Mucosa of rectum (tissue), 2 donors: Measurements from ENCODE around the gene PEAR1.
"Not testable (repeated sequence)": the region's sequence is repeated elsewhere in the genome, so short reads cannot be mapped to it uniquely, and the experiment has no call there.

ENCODE experiments used
- H3K27ac ChIP-seq, 2 donors: one replicate each; pipeline ENCODE4 v1.7.0; 2013; ENCODE audit warnings: inconsistent platforms in 2 of 2, low read depth in 2 of 2, low read length in 2 of 2
- H3K27me3 ChIP-seq, 2 donors: one replicate each; pipeline ENCODE4 v1.7.0; 2013; ENCODE audit warnings: low read length in 2 of 2; ENCODE audit not compliant: control insufficient read depth in 2 of 2, insufficient read depth in 2 of 2
- H3K36me3 ChIP-seq, 2 donors: one replicate each; pipeline ENCODE4 v1.7.0; 2013; ENCODE audit warnings: low read length in 2 of 2; ENCODE audit not compliant: control insufficient read depth in 2 of 2, insufficient read depth in 2 of 2
- H3K4me1 ChIP-seq, 2 donors: one replicate each; pipeline ENCODE4 v1.7.0; 2013; ENCODE audit warnings: low read length in 2 of 2, mild to moderate bottlenecking in 1 of 2; ENCODE audit not compliant: control insufficient read depth in 2 of 2, insufficient read depth in 2 of 2
- H3K4me3 ChIP-seq, 2 donors: one replicate each; pipeline ENCODE4 v1.7.0; 2013; ENCODE audit warnings: low read length in 2 of 2
- H3K9ac ChIP-seq, 2 donors: one replicate each; pipeline ENCODE4 v1.7.0; 2013; ENCODE audit warnings: low read length in 2 of 2, low read depth in 1 of 2, mild to moderate bottlenecking in 1 of 2
- H3K9me3 ChIP-seq, 2 donors: one replicate each; pipeline ENCODE4 v1.7.0; 2013; ENCODE audit warnings: low read length in 2 of 2; ENCODE audit not compliant: control insufficient read depth in 2 of 2
- donor health status: healthy.
- donor health status: Normal muscosa, but diverticular disease.

PEAR1 gene

GRCh38 chr1:156920233-156921052, 26.9 kb downstream of the PEAR1 start, which contains the start of gene LRRC71:
Gene LRRC71, plus strand, starts transcription at chr1:156920632. Its CDS starts 172 bp downstream, at chr1:156920804.
- H3K9me3 ChIP-seq = no peaks in the 10 kb centered on the region
- peaks cover 49 to 52% of the 10 kb centered on the region in 2 donors for H3K27me3 ChIP-seq
- H3K4me1 ChIP-seq = peaks cover 0 to 4% of the 10 kb centered on the region in 2 donors
- H3K4me3 ChIP-seq = no peak within 1 kb of the TSS
- no peak within 1 kb of the TSS for H3K27ac ChIP-seq
- no peaks in the 10 kb centered on the region for H3K36me3 ChIP-seq
- no peak within 1 kb of the TSS for H3K9ac ChIP-seq

GRCh38 chr1:156921053-156921529, 27.6 kb downstream of the PEAR1 start:
- no peak overlapping the region for H3K27ac ChIP-seq
- H3K4me1 ChIP-seq = peaks cover 0 to 4% of the 10 kb centered on the region in 2 donors
- no peaks in the 10 kb centered on the region for H3K9me3 ChIP-seq
- peaks cover 53 to 57% of the 10 kb centered on the region in 2 donors for H3K27me3 ChIP-seq
- H3K9ac ChIP-seq = no peak overlapping the region
- H3K4me3 ChIP-seq = no peak overlapping the region
- H3K36me3 ChIP-seq = no peaks in the 10 kb centered on the region

GRCh38 chr1:156922986-156923669, 29.6 kb downstream of the PEAR1 start:
- Histone ChIP-seq H3K4me1 (peaks cover 4 to 8% of the 10 kb centered on the region in 2 donors), H3K27ac (no peak overlapping the region), H3K9me3 (no peaks in the 10 kb centered on the region), H3K27me3 (peaks cover 64 to 71% of the 10 kb centered on the region in 2 donors), H3K4me3 (no peak overlapping the region), H3K9ac (no peak overlapping the region), H3K36me3 (no peaks in the 10 kb centered on the region)

- Histone ChIP-seq H3K4me1 (peaks cover 4 to 8% of the 10 kb centered on the region in 2 donors), H3K36me3 (no peaks in the 10 kb centered on the region), H3K9me3 (no peaks in the 10 kb centered on the region), H3K27me3 (peaks cover 66 to 72% of the 10 kb centered on the region in 2 donors), H3K27ac (no peak overlapping the region), H3K9ac (no peak overlapping the region), H3K4me3 (no peak overlapping the region)
These were observed 30.4 kb downstream of the PEAR1 start for GRCh38 chr1:156923670-156924477.

GRCh38 chr1:156924478-156925153, 31.1 kb downstream of the PEAR1 start:
- peaks cover 71 to 80% of the 10 kb centered on the region in 2 donors for H3K27me3 ChIP-seq
- H3K9ac ChIP-seq = no peak overlapping the region
- peaks cover 4 to 8% of the 10 kb centered on the region in 2 donors for H3K4me1 ChIP-seq
- H3K36me3 ChIP-seq = no peaks in the 10 kb centered on the region
- H3K9me3 ChIP-seq = no peaks in the 10 kb centered on the region
- H3K4me3 ChIP-seq = no peak overlapping the region
- H3K27ac ChIP-seq = no peak overlapping the region

GRCh38 chr1:156925154-156926010, 31.9 kb downstream of the PEAR1 start:
- Histone ChIP-seq H3K27me3 (peaks cover 70 to 75% of the 10 kb centered on the region in 2 donors), H3K9me3 (no peaks in the 10 kb centered on the region), H3K4me1 (peaks cover 2 to 8% of the 10 kb centered on the region in 2 donors), H3K9ac (no peak overlapping the region), H3K4me3 (no peak overlapping the region), H3K36me3 (no peaks in the 10 kb centered on the region), H3K27ac (no peak overlapping the region)

- Histone ChIP-seq H3K4me3 (no peak overlapping the region), H3K4me1 (peaks cover 0 to 8% of the 10 kb centered on the region in 2 donors), H3K27ac (no peak overlapping the region), H3K9me3 (no peaks in the 10 kb centered on the region), H3K36me3 (no peaks in the 10 kb centered on the region), H3K9ac (no peak overlapping the region), H3K27me3 (peaks cover 65 to 68% of the 10 kb centered on the region in 2 donors)
These were observed 32.7 kb downstream of the PEAR1 start for GRCh38 chr1:156926175-156926574.

GRCh38 chr1:156926695-156927094, 33.2 kb downstream of the PEAR1 start:
- H3K9ac ChIP-seq, H3K27ac ChIP-seq, H3K9me3 ChIP-seq, H3K4me3 ChIP-seq, H3K36me3 ChIP-seq: not testable (repeated sequence)
- H3K4me1 ChIP-seq = peaks cover 0 to 11% of the 10 kb centered on the region in 2 donors
- H3K27me3 ChIP-seq = peaks cover 60 to 63% of the 10 kb centered on the region in 2 donors
